Stimulated activated CD4-positive, alpha-beta T cell treated with anti-CD3 and anti-CD28 coated beads, Interleukin-2, amount 100 ng/mL, for 4 hours (primary cell): ENCODE measurements around the gene STRA6.

Experiments used
- DNase-seq: peaks from one replicate; pipeline ENCODE4 v3.0.0-alpha.2; 2020; ENCODE audit warnings: low read depth

STRA6 gene

DNA sequence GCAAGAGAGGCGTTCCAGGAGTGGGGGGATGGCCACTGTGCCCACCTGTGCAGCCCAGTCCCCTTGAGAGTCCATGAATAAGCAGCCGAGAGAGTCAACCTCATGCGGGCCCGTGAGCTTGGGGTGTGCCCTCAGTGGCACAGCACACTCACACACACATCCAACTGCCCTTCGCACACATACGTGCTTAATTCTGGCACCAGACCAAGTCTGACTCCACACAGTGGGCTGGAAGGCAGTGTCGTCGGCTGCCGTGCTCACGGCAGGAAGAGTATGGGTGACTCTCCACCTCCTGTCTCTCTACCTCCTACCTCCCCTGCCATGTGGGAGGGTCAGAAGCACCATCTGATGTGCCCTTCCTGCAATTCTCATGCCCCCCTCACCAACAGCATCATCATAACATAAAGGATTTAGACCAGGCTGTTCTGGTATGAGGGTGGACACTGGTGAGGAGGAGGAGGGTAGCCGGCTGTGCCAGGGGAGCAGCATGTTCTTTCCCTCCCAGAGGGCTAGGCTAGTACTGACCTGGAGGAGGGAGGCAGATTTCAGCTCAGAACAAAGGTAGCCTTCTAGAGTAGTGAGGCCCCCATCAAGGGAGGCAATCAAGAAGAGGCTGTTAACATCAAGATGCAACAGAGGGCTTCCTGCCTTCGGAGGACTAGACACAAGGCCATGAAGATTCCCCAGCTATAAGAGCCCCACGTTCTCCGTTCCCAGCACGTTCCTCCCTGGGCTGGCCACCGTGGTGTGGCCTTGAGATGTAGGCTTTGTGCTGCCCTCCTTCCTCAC, 5.3 kb upstream of the STRA6 start:
- DNase-seq, result no peak

DNA sequence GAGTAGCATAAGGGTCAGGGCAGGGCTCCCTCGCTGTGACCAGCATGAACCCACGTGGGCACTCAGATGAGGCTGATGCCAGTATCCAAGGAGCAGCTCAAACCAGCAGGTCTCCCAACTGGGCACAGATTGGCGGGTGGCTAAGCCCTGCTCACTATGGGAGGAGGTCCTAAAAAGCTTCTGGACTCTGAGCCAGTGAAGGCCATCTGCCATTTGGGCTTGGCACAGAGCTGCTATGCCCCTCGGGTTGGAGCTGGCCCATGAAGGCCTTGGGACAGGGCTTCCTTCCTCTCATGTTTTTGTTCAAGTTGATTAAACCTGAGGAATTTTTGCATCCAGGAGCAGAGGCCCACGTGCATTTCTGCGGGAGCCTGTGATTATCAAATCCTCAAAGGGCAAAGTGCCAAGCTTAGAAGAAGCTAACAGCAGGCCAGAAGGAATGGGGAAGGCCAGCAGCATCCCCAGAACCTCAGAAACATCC, 4.3 kb upstream of the STRA6 start:
- DNase-seq, result no peak

DNA sequence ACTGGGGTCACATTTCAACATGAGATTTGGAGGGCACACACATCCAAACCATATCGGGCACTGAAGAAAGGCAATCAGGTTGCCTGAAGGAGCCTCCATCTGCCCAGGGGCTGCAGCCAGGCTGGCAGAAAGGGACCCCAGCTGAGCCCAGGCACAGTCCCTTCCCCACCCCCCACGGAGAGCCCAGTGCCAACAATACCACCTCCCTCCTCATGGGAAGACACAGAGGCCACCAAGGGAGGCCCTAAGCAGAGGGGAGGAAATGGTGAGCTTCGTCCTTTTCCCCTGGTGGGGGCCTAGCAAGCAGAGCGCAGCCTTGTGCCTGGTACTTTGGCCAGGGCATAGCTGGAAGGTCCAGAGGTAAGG, 3.0 kb upstream of the STRA6 start:
- no peak for DNase-seq

DNA sequence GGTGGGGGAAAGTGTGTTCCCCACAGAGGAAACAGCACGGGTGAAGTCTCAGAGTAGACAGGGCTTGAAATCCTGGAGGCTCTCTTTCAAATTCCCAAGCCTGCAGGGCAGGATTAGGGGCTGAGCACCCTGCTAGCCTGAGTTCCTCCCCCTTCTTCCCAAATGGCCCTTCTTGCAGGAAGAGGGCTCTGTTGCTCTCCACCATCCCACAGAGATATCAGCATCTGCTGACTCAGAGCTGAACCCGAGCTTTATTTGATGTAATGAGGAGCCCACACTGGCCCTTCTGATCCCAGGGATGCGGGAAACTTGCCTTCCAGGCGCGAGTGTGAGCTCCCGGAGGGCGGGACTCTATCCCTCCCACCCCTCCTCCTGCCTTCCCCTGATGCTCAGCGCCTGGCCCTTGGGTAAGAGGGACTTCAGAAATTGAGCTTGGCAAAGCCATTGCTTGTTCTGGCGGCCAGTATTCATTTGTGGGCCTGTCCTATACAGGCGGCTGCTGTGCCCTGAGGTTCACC, 1.4 kb upstream of the STRA6 start:
- DNase-seq, result no peak

DNA sequence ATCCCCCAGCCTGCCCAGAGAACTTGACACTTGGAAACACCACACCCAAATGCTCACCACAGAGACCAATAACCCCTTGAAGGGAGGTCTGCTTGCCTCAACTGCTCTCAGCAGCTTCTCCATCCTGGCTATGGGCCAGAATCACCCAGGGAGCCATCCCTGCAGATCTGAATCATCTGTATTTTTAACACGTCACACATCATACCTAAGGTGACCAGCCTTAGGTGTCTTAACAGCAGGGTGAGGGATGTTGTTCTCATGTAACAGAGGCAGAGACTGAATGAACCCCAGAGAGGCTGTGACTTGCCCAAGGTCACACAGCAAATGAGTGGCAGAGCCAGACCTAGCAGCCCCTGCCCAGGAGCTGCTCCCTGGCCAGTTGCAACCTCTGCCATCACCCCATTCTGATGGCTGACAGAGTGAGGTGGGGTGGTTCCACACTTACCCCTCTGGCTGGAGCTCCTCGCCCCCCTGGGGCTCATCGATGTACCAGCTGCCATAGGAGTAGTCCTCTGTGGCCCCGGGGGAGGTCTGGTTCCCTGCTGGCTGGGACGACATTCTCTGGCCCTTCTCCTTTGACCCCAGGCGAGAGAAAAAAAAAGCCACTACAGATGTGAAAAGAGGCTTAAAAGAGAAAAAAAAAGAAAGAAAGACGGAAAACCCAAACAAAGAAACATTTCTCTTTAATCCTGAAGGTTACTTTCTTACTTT, 722 bp downstream of the STRA6 start:
- no peak for DNase-seq

DNA sequence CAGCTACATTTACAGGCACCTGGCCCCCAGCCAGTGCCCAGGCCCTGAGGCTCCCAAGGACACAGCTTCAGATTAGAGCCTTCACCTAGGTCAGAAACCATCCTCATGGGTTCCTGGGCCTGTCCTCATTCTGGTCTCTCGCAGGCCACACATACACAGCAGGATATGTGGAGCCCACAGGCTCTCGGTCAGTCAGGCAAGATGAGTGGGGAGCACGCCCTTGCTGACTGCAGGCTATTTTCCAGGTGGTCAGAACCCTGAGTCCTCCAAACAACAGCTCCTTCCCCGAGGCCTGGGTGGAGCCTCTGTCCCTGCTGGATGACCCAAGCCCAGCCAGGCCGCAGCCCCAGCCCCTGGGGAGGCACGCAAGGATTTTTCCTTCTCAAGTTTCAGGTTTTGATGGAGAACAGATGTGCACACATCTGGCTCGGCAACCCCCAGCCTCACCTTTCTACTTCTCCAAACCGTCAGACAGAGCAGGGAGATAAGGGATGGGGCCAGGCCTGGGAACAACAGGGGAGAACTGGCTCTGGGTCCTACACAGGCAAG, 1.6 kb downstream of the STRA6 start:
- DNase-seq, result no peak

DNA sequence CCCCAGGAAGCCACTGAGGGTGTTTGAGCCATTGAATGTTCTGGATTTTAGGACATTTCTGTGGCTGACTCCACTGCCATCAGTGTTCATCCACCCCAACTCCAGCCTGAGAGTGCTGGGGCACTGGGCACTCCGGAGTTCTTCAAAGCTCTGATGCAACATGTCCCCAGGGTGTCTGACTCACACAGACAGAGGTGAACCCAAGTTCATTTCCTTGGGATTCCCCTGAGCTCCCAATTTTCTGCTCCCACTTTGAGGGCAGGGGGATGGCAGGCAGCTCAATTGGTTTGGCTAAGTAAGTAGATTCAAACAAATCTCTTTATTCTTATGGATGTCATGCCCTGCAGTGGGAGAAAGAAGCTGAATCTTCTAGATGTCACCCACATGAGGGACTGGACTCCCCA, 2.2 kb downstream of the STRA6 start:
- no peak for DNase-seq

DNA sequence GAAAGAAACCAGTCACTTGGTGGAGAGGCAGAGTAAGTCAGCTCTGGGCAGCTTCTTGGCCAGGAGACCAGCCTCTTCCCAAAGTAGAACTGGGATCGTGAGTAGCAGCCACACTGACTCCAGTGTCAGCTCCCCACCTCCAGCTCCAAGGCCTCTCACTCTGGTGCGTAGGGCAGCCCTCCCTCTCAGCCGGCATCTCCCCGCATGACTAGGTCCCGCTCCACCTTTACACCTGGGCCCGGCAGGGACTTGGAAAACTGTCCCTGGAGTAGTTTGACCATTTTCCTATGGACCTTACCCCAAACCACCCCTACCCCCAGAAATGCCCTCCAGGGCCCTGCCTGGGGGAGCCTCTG, 3.3 kb downstream of the STRA6 start:
- no peak for DNase-seq

DNA sequence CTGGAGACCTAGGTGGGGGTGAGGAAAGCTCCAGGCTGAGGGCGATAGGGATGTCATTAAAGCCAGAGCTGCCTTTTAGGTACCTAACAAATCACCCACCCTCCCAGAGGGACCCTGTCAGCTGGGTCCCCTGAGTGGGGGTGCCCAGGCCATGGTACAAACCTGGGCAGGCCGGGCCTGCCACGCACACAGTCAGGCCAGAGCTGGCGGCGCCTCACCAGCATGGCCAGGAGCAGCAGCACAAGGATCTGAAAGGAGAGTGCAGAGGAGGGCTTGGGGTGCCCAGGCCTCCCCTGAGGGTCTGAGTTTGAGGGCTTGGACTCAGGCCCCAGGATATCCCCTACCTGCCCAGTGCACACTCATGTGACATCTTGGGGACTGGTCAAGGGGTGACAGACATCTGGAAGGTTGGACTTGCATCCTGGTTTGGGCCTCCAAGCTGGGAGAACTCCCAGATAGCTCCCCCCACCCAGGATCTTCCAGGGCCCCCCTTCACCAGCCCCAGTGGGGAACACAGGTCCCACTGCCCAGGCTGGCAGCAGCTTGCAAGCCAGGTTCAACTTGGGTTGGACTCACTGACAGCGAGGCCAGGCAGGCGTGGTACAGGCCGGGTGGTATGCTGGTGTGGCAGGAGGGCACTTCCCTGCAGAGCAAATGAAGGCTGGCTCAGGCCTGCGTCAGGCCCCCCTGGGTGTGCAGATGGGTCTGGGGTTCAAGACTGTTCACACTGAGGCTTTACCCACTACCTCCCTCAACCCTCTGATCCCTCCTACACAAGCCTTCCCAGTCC, 5.2 kb downstream of the STRA6 start:
- DNase-seq, result no peak

DNA sequence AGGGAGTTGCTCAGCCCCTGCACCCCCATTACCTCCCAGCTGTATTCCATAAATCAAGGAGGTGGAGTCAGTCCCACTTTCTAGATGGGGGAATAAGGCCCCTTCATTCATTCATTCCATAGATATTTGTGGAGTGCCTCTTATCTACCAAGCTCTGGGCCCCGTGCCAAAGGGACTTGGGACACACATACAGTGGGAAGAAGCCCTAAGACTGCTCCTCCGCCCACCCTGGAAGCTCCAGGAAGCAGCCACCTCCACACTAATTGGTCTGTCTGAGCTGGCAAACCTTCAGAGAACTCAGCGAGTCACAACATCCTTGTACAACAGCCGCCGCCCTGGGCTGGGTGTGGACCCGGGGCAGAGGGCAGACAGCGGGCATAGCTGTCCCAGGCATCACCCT, 6.4 kb downstream of the STRA6 start:
- no peak for DNase-seq

DNA sequence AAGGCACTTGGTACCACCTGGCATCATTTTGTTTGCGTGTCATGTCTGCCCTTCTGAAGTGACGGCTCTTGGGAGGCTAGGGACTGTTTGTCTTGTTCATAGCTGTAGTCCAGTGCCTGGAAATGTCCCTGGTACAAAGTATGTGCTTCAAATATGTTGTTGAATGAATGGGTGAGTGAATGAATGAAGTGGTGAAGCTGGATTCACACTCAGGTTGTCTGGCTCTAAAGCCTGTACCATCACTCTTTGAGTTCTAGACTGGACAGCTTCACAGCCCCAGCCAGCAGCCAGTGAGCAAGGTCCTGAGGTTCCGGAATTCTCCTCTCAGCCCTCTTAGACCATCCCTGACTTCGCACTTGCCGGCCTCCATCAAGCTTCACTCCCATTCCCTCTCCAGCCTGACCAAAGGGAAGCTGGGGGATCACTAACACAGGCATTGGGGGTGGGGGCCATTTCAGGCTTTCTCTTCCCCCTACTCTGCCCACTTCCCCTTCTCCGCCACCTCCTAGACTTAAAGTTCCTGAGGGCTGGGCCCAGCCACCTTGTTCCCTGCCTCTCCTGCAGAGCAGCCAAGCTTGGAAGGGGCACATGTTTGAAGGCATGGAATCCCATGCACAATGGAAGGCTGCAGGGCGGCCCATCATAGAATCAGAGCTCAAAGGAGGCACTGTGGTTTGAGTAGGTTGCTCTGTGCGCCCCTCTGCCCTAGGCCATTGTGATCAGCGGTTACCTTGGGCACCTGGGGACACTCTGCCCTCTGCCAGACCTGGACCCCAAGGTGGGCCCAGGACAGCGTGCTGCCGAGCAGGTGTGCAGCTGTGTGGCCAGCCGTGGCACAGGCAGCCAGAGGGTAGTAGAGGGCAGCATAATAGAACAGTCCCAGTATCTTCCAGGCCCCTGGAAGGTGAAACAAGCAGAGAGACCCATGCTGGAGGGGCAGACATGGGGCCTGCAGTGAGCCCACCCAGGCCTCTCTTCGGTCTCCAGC, 7.7 kb downstream of the STRA6 start:
- no peak for DNase-seq

DNA sequence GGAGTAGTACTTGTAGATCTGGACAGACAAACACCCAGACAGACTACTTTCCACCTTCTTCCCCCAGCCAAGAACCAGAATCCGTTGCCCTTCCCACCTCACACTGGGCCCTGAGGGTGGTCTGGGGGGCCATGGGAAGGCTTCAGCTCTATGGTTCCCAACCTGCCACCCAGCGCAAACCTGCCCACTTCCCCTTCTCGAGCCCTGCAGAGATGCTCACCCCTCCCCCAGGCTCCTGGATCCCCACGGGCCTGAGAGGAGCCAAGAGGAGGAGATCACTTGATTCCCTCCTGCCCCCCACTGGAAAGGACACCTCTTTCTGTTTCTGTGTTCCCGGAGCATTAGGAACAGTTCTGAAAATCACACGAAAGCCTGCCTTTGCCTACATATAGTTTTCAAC, 8.7 kb downstream of the STRA6 start:
- DNase-seq, result no peak

DNA sequence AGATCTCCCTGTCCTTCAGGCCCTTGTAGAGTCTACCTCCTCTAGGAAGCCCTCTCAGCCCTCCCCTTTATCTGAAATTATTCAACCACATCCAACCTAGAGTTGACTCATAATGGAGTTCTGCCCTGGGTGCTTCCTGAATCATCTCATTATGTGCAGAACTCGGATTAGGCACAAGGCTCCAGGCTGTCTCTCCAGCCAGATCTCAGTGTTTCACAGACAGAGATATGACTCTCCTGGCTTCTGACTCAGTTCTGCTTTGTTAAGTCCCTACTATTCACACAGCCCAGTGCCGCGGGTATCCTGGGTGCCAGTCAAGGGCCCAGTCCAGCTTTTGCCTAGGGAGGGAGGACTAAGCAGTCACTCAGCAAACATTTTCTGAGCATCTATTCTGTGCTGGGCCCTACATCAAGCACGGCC, 9.3 kb downstream of the STRA6 start:
- DNase-seq, result no peak

DNA sequence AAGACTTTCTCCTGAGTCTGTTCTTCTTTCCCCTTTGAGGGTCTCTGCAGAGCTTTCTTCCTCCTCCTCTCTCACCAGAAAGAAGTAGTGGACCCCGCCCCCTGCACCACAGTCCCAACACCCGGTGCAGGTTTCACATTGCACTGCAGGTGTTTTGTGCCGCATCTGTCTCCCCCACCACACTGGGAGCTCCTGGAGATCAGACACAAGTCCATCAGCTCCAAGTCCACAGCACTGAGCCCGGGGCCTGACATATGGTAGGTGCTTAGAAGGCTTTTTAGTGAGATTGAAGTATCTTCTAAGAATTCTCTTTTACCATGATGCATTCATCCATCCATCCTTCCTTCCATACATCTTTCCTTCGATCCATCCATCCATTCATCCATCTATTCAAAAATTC, 9.8 kb downstream of the STRA6 start:
- DNase-seq, result no peak

DNA sequence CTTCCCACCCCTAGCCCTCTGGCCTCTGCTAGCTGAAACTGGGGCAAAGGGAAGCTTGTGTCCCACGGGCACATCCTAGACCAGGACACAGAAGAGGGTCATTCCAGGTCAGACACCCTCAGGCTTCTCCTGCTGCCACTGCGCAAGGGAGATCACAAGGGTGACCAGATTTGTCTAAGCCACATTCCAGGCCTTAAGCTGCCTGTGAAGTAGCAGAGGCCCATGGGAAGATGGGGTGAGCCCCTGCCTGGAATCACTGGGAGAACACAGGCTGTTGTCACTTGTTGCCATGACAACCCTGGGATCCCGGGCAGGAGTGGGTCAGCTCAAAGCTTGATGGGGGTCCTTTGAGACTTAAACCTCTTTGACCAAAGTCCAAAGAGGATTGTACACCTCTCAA, 10.8 kb downstream of the STRA6 start:
- no peak for DNase-seq

DNA sequence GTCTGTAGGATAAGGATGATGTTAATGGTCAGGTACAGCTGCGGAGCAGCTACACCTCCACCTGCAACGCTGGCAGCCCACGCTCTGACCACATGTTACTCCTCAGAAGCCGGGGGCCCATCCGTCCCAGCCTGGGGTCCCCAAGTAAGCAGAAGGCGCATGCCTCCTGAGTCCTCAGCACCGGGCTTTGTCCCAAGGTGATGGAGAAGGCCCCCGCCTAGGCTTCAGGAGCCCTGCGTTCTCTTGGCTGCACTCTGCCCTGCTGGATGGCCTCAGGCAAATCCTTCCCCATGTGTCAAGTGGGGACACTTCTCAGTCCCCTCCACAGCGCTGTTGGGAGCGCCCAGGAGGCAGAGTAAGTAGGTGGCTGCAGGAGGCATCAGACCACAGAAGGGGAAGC, 14.4 kb downstream of the STRA6 start:
- DNase-seq, result no peak

DNA sequence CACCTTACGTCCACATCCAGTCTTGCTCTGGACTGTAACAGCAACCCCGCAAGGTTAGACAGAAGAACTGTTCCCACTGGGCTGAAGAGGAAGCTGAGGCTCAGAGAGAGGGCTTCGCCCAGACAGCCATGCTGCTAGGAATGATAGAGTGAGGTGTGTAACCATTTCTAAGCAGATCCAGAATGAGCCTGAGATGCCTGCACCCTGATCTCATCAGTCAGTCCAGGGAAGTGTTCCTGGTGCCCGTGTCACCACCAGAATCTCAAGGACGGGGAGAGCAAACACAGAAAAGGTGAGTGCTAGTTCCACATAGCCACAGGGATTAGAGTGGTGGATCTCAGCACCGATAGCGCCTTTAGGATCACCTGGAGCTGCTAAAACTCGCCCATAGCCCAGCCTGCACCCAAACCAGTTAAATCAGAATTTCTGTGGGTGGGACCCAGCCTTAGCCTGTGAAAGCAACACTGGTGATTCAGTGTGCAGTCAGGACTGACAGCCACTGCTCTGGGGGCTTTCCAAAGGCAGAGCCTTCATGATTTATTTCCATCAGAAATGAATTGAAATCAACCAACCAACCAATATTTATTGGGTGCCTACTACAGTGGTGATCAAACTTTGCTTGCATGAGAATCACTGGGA, 16.8 kb downstream of the STRA6 start:
- DNase-seq, result no peak

DNA sequence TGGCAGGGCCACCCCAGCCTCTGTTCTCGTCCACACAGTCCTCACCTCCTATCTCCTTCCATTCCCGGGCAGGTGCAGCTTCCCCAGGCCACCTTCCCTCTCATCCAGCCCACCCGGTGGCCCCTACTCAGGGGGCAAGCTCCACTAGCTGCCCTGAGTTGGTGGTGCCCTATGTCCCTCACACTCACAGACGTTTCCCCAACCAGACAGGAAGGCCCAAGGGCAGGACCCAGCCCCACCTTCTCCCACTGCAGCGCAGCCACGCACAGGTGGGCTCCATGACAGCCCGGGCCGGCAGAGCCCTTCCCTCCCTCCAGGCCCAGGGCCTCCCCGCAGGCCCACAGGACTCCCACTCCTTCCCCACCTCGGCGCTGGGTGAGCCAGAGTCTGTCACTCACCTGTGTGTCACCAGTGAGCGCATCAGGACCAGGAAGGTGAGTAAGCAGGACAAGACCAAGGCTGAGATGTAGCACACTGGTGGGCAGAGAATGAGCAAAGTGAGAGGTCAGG, 17.9 kb downstream of the STRA6 start:
- DNase-seq, result no peak

DNA sequence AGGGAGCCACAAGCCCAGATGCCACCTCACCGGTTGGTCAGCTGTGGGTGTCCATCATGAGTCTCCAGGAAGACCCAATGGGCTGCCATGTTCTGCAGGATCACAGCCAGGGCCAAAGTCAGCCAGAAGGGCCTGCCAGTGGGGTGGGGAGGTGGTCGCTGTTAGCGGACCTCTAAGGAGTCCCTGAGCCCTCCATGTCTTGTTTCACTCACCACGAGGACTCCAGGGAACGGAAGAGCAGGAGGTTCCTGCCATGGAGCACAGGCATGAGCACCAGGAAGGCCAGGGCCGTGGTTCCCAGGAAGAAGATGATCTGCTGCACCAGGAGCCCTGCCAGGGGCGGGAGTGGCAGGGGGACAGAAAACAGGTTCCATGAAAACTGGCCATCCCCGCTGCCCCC, 20.5 kb downstream of the STRA6 start:
- no peak for DNase-seq

DNA sequence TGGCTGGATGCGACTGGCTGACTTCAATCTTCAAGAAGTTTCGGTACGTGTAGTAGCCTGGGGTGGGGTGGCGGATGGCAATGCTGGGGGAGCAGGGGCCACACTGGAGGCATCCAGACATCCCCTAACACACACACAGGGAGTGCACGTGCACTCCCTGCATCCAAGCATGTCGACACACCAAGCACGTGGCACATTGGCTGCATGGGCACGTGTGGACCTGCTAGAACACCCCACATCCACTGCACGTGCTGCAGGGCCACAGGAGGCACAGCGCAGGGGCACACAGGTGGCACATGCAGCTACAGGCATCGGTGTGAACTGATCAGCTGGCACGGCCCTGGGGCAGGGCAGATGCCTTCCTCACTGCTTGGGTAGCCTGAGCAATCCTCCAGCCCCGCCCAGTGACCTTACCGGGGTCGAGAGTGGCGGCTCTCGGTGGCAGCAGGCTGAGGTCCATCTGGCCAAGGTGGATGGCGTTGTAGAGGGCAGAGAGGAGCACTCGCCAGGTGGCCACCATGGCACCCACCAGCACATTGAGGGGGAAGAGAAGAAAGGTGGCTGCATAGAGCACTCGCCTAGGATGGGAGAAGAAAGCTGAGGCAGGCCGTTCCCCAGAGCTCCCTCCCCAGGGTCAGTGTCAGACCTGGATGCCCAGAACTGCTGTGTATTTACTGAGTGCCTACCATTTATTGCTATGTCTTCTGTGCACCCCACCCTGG, 21.5 kb downstream of the STRA6 start:
- DNase-seq, result no peak
